Uterus (tissue), 2 donors: Measurements from ENCODE around the gene CITED4.

Experiments
- CTCF ChIP-seq, 4 experiments: fragments of 200-600 bp in 2 of 4; fragments of 450-650 bp in 2 of 4; sonication (generic) in 2 of 4; IDR thresholded peaks; one replicate each; pipeline ENCODE4 v1.5.1; 2016 to 2019; ENCODE audit warnings: antibody characterized with exemption in 4 of 4, mild to moderate bottlenecking in 2 of 4, moderate library complexity in 1 of 4
- POLR2A ChIP-seq, 2 donors: fragments of 450-650 bp; IDR thresholded peaks; one replicate each; pipeline ENCODE4 v1.6.1; 2016; ENCODE audit warnings: antibody characterized with exemption in 2 of 2, mild to moderate bottlenecking in 1 of 2, moderate library complexity in 1 of 2

DNA sequence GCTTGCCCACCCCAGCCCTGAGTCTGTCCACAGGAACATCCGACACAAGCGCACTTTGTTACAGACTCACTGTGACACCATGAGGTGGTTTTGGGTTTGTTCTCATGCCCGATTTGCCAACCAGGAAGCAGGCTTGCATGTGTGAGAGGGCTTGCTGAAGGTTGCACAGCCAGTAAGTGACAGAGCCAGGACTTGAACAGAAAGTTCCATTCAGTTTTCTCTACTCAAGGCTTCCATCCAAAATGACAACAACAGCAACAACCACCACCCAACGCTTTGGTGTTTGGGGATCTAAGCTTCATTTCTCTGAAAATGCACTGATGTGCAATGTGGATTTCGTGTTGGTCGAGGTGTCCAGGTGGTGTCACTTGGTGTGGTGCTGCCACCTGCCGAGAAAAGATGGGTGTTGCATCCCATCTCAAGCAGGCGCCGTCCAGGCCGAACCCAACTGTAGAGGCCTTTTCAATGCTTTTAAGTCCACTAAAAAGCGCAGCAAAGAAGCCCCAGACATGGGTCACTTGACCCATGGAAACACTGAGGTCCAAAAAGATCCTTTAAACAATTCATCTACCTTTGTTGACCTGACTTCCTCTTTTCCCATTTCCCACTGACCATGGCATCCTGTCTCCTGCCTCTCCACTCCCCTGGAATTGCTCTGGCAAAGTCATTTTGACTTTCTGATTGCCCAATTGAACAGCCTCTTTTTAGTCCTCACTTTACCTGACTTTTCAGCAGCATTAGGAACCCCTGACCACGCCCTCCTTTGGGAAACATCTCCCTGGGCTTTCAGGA, 12.2 kb downstream of the CITED4 start:
- TF ChIP-seq CTCF (IDR thresholded peaks at IDR 0.05) (peak; percentile 83 to 91 (median 88)), POLR2A (IDR thresholded peaks at IDR 0.05) (no peak)
